ENCODE data around the gene WWOX. TPM values are rescaled to one million over a fixed set of nuclear protein-coding genes. Genes with fewer than 3 reads are reported as not detected.

Gene WWOX
- total and polyA plus RNA-seq, 2 donors (not counting 1 experiment from before 2014, with no cell fraction given) = 10.5 to 42.3 TPM

- intact Hi-C loops (cut with micrococcal nuclease) = no loop called here
- no peaks in the 10 kb centered on the region for H3K36me3 ChIP-seq (replicated peaks in 1 of 2; ENCODE audit: control extremely low read depth in 1 of 2, control insufficient read depth in 1 of 2, extremely low read depth in 1 of 2, insufficient read depth in 2 of 2, low read length in 1 of 2)
- H3K27ac ChIP-seq (ENCODE audit: low read length in 2 of 2) = no peak overlapping the region
- ATAC-seq (ENCODE audit: low read depth) (no peak), DNase-seq (no peak)
- H3K79me2 ChIP-seq (ENCODE audit: control insufficient read depth, insufficient read depth, low read length) = no peaks in the 10 kb centered on the region
- H3K4me3 ChIP-seq (ENCODE audit: control extremely low read depth in 1 of 5, extremely low read depth in 1 of 5, insufficient read depth in 1 of 5, low read depth in 2 of 5, low read length in 4 of 5) = no peak overlapping the region
- H3K9me3 ChIP-seq (ENCODE audit: control extremely low read depth in 1 of 3, control insufficient read depth in 2 of 3, insufficient read depth in 1 of 3, low read length in 2 of 3) = peaks cover 0 to 2% (median 0%) of the 10 kb centered on the region in 3 donors
- H3K4me1 ChIP-seq (ENCODE audit: control insufficient read depth in 2 of 2, insufficient read depth in 2 of 2, low read length in 2 of 2) = peaks cover 6 to 11% of the 10 kb centered on the region in 2 donors
- no peak overlapping the region for H3K4me2 ChIP-seq (replicated peaks; ENCODE audit: low read depth, low read length, poor library complexity, severe bottlenecking)
- H3K27me3 ChIP-seq (replicated peaks in 1 of 4; ENCODE audit: control extremely low read depth in 1 of 4, control insufficient read depth in 3 of 4, insufficient read depth in 4 of 4, low read length in 3 of 4) = no peaks in the 10 kb centered on the region
- Mint-ChIP-seq H3K27ac (no peak overlapping the region), H3K4me1 (peaks cover 26% of the 10 kb centered on the region), H3K27me3 (no peaks in the 10 kb centered on the region), H3K4me3 (no peak overlapping the region), H3K9me3 (ENCODE audit: insufficient read depth) (no peaks in the 10 kb centered on the region)
- H3K9ac ChIP-seq (ENCODE audit: low read length) = no peak overlapping the region
- no peak overlapping the region for H2AFZ ChIP-seq (ENCODE audit: insufficient read depth, low read depth, low read length, poor library complexity, severe bottlenecking)
- TF ChIP-seq EZH2 (IDR thresholded peaks at IDR 0.05; ENCODE audit: borderline replicate concordance, insufficient read depth, low read depth, low read length, poor library complexity, severe bottlenecking) = no peak
- TF ChIP-seq CTCF (IDR thresholded peaks at IDR 0.05) = no peak
- ChIA-PET CTCF (interaction anchor here (1.2 kb wide), 1 partner anchor 228 kb away, joined by 3 read pairs; no protein-coding TSS in a partner anchor), POLR2A (no interaction called here)
- no CpG with 5 or more reads among the region's 1 CpG for WGBS (ENCODE audit: insufficient coverage)
- no peaks in the 10 kb centered on the region for H4K20me1 ChIP-seq (ENCODE audit: control insufficient read depth, insufficient read depth, low read length, poor library complexity, severe bottlenecking)
Observed at GRCh38 chr16:78731785-78732184, 632.3 kb downstream of the WWOX start.

GRCh38 chr16:78732696-78733095 lies 633.2 kb downstream of the WWOX start:
- intact Hi-C loops (cut with micrococcal nuclease) = no loop called here
- no peaks in the 10 kb centered on the region for H3K27me3 Mint-ChIP-seq
- H3K36me3 ChIP-seq (replicated peaks in 1 of 2; ENCODE audit: control extremely low read depth in 1 of 2, control insufficient read depth in 1 of 2, extremely low read depth in 1 of 2, insufficient read depth in 2 of 2, low read length in 1 of 2) = no peaks in the 10 kb centered on the region
- TF ChIP-seq CTCF (IDR thresholded peaks at IDR 0.05) (no peak), EZH2 (IDR thresholded peaks at IDR 0.05; ENCODE audit: borderline replicate concordance, insufficient read depth, low read depth, low read length, poor library complexity, severe bottlenecking) (no peak)
- H3K4me3 ChIP-seq (ENCODE audit: control extremely low read depth in 1 of 5, extremely low read depth in 1 of 5, insufficient read depth in 1 of 5, low read depth in 2 of 5, low read length in 4 of 5) = no peak overlapping the region
- ATAC-seq (ENCODE audit: low read depth) (no peak), DNase-seq (no peak)
- 89% methylated on average over 4 of the region's 7 CpGs for WGBS (ENCODE audit: insufficient coverage)
- H3K4me3 Mint-ChIP-seq = no peak overlapping the region
- H3K27ac ChIP-seq (ENCODE audit: low read length in 2 of 2) = no peak overlapping the region
- no peaks in the 10 kb centered on the region for H3K9me3 Mint-ChIP-seq (ENCODE audit: insufficient read depth)
- no peak overlapping the region for H3K27ac Mint-ChIP-seq
- peaks cover 22% of the 10 kb centered on the region for H3K4me1 Mint-ChIP-seq
- no peak overlapping the region for H2AFZ ChIP-seq (ENCODE audit: insufficient read depth, low read depth, low read length, poor library complexity, severe bottlenecking)
- ChIA-PET CTCF (interaction anchor here (1.2 to 1.4 kb wide), 2 partner anchors 37 to 229 kb away, joined by 3 to 4 read pairs; no protein-coding TSS in a partner anchor), POLR2A (no interaction called here)
- no peaks in the 10 kb centered on the region for H4K20me1 ChIP-seq (ENCODE audit: control insufficient read depth, insufficient read depth, low read length, poor library complexity, severe bottlenecking)
- H3K9ac ChIP-seq (ENCODE audit: low read length) = no peak overlapping the region
- no peaks in the 10 kb centered on the region for H3K27me3 ChIP-seq (replicated peaks in 1 of 4; ENCODE audit: control extremely low read depth in 1 of 4, control insufficient read depth in 3 of 4, insufficient read depth in 4 of 4, low read length in 3 of 4)
- H3K79me2 ChIP-seq (ENCODE audit: control insufficient read depth, insufficient read depth, low read length) = no peaks in the 10 kb centered on the region
- peaks cover 6 to 10% of the 10 kb centered on the region in 2 donors for H3K4me1 ChIP-seq (ENCODE audit: control insufficient read depth in 2 of 2, insufficient read depth in 2 of 2, low read length in 2 of 2)
- H3K9me3 ChIP-seq (ENCODE audit: control extremely low read depth in 1 of 3, control insufficient read depth in 2 of 3, insufficient read depth in 1 of 3, low read length in 2 of 3) = peaks cover 0 to 2% (median 0%) of the 10 kb centered on the region in 3 donors
- H3K4me2 ChIP-seq (replicated peaks; ENCODE audit: low read depth, low read length, poor library complexity, severe bottlenecking) = no peak overlapping the region
